MM.1S (cell line): ENCODE data around the gene PCGF5.

ENCODE experiments used
- DNase-seq: peaks from one replicate; pipeline ENCODE4 v3.0.0-alpha.2; 2015
- H2AFZ ChIP-seq: fragments of 300-600 bp; sonication (generic); 2 replicates; pipeline ENCODE4 v1.6.0; 2016; ENCODE audit warnings: antibody characterized with exemption, low read length
- H3F3A ChIP-seq: fragments of 300-600 bp; sonication (generic); 2 replicates; pipeline ENCODE4 v1.6.1; 2016; ENCODE audit warnings: mild to moderate bottlenecking, antibody characterized with exemption, low read length, moderate library complexity, mixed read lengths; ENCODE audit not compliant: insufficient read depth
- H3K27ac ChIP-seq: fragments of 300-600 bp; sonication (generic); 2 replicates; pipeline ENCODE4 v1.5.1; 2016; ENCODE audit warnings: mild to moderate bottlenecking, low read length
- H3K27me3 ChIP-seq: fragments of 300-600 bp; sonication (generic); replicated peaks from 2 replicates; pipeline ENCODE4 v1.6.0; 2016; ENCODE audit warnings: low read length; ENCODE audit not compliant: insufficient read depth
- H3K36me3 ChIP-seq: fragments of 300-600 bp; sonication (generic); replicated peaks from 2 replicates; pipeline ENCODE4 v1.6.1; 2016; ENCODE audit warnings: mild to moderate bottlenecking, low read length, mixed read lengths; ENCODE audit not compliant: insufficient read depth
- H3K4me1 ChIP-seq: fragments of 300-600 bp; sonication (generic); 2 replicates; pipeline ENCODE4 v1.6.1; 2016; ENCODE audit warnings: low read length, mixed read lengths
- H3K4me2 ChIP-seq: fragments of 300-600 bp; sonication (generic); 2 replicates; pipeline ENCODE4 v1.6.0; 2016; ENCODE audit warnings: low read depth, low read length
- H3K4me3 ChIP-seq: fragments of 300-600 bp; sonication (generic); 2 replicates; pipeline ENCODE4 v1.5.1; 2016; ENCODE audit warnings: low read length, mixed read lengths
- H3K79me2 ChIP-seq: fragments of 300-600 bp; sonication (generic); 2 replicates; pipeline ENCODE4 v1.6.1; 2016; ENCODE audit warnings: mixed run types, low read length, mixed read lengths
- H3K9ac ChIP-seq: fragments of 300-600 bp; sonication (generic); 2 replicates; pipeline ENCODE4 v1.6.1; 2016; ENCODE audit warnings: low read length, mixed read lengths
- H3K9me2 ChIP-seq: fragments of 300-600 bp; sonication (generic); replicated peaks from 2 replicates; pipeline ENCODE4 v1.6.1; 2016; ENCODE audit warnings: mild to moderate bottlenecking, low read length, mixed read lengths; ENCODE audit not compliant: insufficient read depth
- H3K9me3 ChIP-seq: fragments of 300-600 bp; sonication (generic); replicated peaks from 2 replicates; pipeline ENCODE4 v1.6.1; 2016; ENCODE audit warnings: mild to moderate bottlenecking, low read length, mixed read lengths; ENCODE audit not compliant: insufficient read depth
- H4K20me1 ChIP-seq: fragments of 300-600 bp; sonication (generic); 2 replicates; pipeline ENCODE4 v1.6.1; 2016; ENCODE audit warnings: mild to moderate bottlenecking, low read length, moderate library complexity, mixed read lengths; ENCODE audit not compliant: insufficient read depth
- EZH2 ChIP-seq: fragments of 300-600 bp; sonication (generic); optimal IDR thresholded peaks from 2 replicates; pipeline ENCODE3; 2017; ENCODE audit warnings: low read depth, mild to moderate bottlenecking, antibody characterized with exemption, low read length, mixed read lengths
- EZH2phosphoT487 ChIP-seq: fragments of 300-600 bp; sonication (generic); IDR thresholded peaks from 2 replicates; pipeline ENCODE4 v1.6.1; 2018; ENCODE audit warnings: antibody characterized with exemption, low read length
- TF ChIP-seq, protein P1 (sequence below): fragments of 300-600 bp; sonication (generic); IDR thresholded peaks from 2 replicates; pipeline ENCODE4 v1.5.1; 2016; ENCODE audit warnings: antibody characterized with exemption, low read length, mixed read lengths

The PCGF5 gene

DNA sequence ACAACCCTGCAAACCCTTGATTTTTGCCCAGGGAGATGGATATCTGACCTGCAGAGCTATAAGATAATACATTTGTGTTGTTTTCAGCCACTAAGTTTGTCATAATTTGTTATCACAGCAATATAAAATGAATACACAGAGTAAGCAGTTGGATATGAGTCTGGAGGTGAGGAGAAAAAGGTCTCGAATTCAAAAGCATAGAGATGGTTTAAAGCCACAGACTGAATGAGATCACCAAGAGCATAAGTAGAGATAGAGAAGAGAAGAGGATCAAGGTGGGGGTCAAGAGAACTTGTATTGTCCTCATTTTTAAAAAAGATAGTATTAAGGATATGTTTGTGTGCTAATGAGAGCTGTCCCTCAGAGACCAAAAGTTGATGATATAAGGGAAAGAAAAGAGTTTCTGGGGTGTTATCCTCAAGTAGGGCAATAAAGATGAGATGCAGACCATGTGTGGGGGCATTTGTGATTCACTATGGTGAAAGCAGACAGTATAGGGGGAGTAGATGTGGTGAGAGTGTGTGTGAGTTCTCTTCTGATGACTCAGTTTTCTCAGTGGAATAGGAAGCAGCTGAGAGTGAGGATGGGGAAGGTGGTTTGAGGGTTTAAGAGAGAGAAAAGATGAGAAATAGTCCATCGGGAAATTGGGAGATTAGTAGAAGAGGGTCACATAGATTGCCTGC is 25.8 kb upstream of the PCGF5 start:
- Histone ChIP-seq H3K27me3 (no peaks in the 10 kb centered on the region), H3K4me2 (no peak overlapping the region), H3K79me2 (peaks cover 83% of the 10 kb centered on the region), H3K36me3 (no peaks in the 10 kb centered on the region), H3K27ac (no peak overlapping the region), H4K20me1 (no peaks in the 10 kb centered on the region), H3F3A (peaks cover 18% of the 10 kb centered on the region), H3K4me3 (no peak overlapping the region), H3K9ac (no peak overlapping the region), H3K9me3 (no peaks in the 10 kb centered on the region), H2AFZ (no peak overlapping the region), H3K9me2 (no peaks in the 10 kb centered on the region), H3K4me1 (peaks cover 36% of the 10 kb centered on the region)
- no peak for DNase-seq
- TF ChIP-seq EZH2phosphoT487 (no peak), EZH2 (no peak)
- TF ChIP-seq, protein P1, sequence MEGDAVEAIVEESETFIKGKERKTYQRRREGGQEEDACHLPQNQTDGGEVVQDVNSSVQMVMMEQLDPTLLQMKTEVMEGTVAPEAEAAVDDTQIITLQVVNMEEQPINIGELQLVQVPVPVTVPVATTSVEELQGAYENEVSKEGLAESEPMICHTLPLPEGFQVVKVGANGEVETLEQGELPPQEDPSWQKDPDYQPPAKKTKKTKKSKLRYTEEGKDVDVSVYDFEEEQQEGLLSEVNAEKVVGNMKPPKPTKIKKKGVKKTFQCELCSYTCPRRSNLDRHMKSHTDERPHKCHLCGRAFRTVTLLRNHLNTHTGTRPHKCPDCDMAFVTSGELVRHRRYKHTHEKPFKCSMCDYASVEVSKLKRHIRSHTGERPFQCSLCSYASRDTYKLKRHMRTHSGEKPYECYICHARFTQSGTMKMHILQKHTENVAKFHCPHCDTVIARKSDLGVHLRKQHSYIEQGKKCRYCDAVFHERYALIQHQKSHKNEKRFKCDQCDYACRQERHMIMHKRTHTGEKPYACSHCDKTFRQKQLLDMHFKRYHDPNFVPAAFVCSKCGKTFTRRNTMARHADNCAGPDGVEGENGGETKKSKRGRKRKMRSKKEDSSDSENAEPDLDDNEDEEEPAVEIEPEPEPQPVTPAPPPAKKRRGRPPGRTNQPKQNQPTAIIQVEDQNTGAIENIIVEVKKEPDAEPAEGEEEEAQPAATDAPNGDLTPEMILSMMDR: no peak

DNA sequence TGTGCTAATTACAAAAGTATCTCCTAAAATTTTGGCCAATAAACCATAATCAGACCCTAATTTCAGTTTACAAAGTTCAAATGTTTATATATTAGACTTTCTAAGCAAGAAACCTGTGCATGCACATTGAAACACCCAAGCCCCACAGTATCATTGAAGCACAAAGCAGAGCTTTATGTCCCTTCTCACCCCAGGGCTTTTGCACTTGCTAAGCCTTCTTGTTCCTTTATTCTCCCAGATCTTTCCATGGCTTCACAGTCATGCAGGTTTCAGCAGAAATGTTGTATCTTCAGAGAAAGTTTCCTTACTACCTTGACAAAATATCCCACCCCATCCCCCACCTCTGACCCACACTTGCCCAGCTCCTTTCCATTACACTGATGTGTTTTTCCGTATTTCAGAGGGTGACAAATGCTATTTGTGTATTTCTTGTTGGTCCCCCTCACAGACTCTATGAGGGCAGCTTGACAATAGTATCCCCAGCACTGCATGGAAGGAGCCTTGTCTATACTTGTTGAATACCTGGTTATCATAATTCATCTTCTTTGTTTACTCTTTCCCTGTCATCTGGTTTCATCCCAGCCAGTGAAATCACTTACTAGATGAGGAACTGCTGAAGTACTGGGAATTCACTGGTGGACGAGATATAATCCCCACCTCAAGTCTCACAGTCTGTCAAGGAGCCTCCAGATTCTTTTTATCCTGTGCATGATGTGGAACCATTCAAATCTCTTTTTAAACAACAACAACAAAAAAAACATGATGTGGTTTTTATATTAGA is 24.0 kb upstream of the PCGF5 start:
- Histone ChIP-seq H3K9ac (no peak overlapping the region), H3K27me3 (no peaks in the 10 kb centered on the region), H3K9me2 (no peaks in the 10 kb centered on the region), H3F3A (peaks cover 18% of the 10 kb centered on the region), H3K36me3 (no peaks in the 10 kb centered on the region), H3K4me3 (no peak overlapping the region), H3K4me2 (no peak overlapping the region), H3K79me2 (peaks cover 86% of the 10 kb centered on the region), H4K20me1 (no peaks in the 10 kb centered on the region), H3K9me3 (no peaks in the 10 kb centered on the region), H2AFZ (no peak overlapping the region), H3K4me1 (peaks cover 28% of the 10 kb centered on the region), H3K27ac (no peak overlapping the region)
- DNase-seq: no peak
- TF ChIP-seq EZH2phosphoT487 (no peak), EZH2 (no peak)
- TF ChIP-seq, protein P1: no peak

DNA sequence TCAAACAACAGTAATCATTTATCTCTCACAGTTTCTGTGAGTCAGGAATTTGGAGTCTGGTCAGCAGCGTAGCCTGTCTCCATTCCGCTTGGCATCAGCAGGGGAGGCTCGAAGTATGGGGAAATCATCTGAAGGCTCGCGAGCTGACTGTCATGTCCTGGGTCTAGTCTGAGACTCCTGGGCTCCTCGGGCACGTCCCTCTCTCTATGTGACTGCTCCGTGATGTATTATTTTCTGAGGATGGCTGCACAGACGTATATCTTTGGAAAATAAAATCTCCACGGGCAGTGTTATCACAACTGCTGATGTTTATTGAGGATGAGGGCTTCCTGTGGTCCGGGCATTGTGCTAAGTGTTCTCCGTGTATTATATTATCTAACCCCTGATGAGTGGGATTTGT is 23.3 kb upstream of the PCGF5 start:
- peaks cover 86% of the 10 kb centered on the region for H3K79me2 ChIP-seq

More for the DNA sequence above, 23.3 kb upstream of the PCGF5 start:
- Histone ChIP-seq H4K20me1 (no peaks in the 10 kb centered on the region), H3K4me3 (no peak overlapping the region), H3K9me3 (no peaks in the 10 kb centered on the region), H3F3A (peaks cover 18% of the 10 kb centered on the region), H3K36me3 (no peaks in the 10 kb centered on the region), H3K27me3 (no peaks in the 10 kb centered on the region), H3K27ac (no peak overlapping the region), H3K4me1 (peaks cover 30% of the 10 kb centered on the region), H3K9ac (no peak overlapping the region), H3K4me2 (no peak overlapping the region), H2AFZ (no peak overlapping the region), H3K9me2 (no peaks in the 10 kb centered on the region)
- DNase-seq: no peak
- no peak for TF ChIP-seq EZH2phosphoT487
- TF ChIP-seq EZH2: no peak
- TF ChIP-seq, protein P1: no peak
